HEK293 (cell line): Measurements from ENCODE around the gene PTS.

ENCODE experiments used
- CTCF ChIP-seq: fragments of 450-650 bp; formaldehyde crosslinking; IDR thresholded peaks from 2 replicates; pipeline ENCODE4 v1.5.1; 2016; ENCODE audit warnings: missing biosample characterization, missing genetic modification characterization
- KLF9 ChIP-seq: fragments of 450-650 bp; formaldehyde crosslinking; IDR thresholded peaks from 2 replicates; pipeline ENCODE4 v1.5.1; 2016; ENCODE audit warnings: missing biosample characterization, missing genetic modification characterization, low read depth
- ZBTB11 ChIP-seq: fragments of 450-650 bp; formaldehyde crosslinking; conservative IDR thresholded peaks from 2 replicates; pipeline ENCODE4 v1.5.1; 2016; ENCODE audit warnings: low read depth, missing biosample characterization, missing genetic modification characterization
- ZFP37 ChIP-seq: fragments of 450-650 bp; formaldehyde crosslinking; IDR thresholded peaks from 2 replicates; pipeline ENCODE4 v1.5.1; 2016; ENCODE audit warnings: missing biosample characterization, missing genetic modification characterization
- ZNF311 ChIP-seq: fragments of 450-650 bp; formaldehyde crosslinking; IDR thresholded peaks from 2 replicates; pipeline ENCODE4 v1.5.1; 2017; ENCODE audit warnings: missing biosample characterization, missing genetic modification characterization, borderline replicate concordance
- ZNF561 ChIP-seq: fragments of 450-650 bp; IDR thresholded peaks from 2 replicates; pipeline ENCODE4 v1.5.1; 2018; ENCODE audit warnings: missing biosample characterization, missing genetic modification characterization, borderline replicate concordance
- ZNF621 ChIP-seq: fragments of 450-650 bp; formaldehyde crosslinking; IDR thresholded peaks from 2 replicates; pipeline ENCODE4 v1.5.1; 2017; ENCODE audit warnings: missing biosample characterization, missing genetic modification characterization
- ZNF645 ChIP-seq: fragments of 450-650 bp; formaldehyde crosslinking; IDR thresholded peaks from 2 replicates; pipeline ENCODE4; 2016; ENCODE audit warnings: missing biosample characterization, missing genetic modification characterization
- ZNF692 ChIP-seq: fragments of 450-650 bp; formaldehyde crosslinking; IDR thresholded peaks from 2 replicates; pipeline ENCODE4 v1.5.1; 2016; ENCODE audit warnings: missing biosample characterization, missing genetic modification characterization
- ZNF777 ChIP-seq: fragments of 450-650 bp; formaldehyde crosslinking; IDR thresholded peaks from 2 replicates; pipeline ENCODE4 v1.5.1; 2017; ENCODE audit warnings: missing biosample characterization, missing genetic modification characterization, borderline replicate concordance
- ZNF785 ChIP-seq: fragments of 450-650 bp; formaldehyde crosslinking; IDR thresholded peaks from 2 replicates; pipeline ENCODE4 v1.5.1; 2016; ENCODE audit warnings: missing biosample characterization, missing genetic modification characterization
- ZNF830 ChIP-seq: fragments of 450-650 bp; IDR thresholded peaks from 2 replicates; pipeline ENCODE4 v1.5.0; 2018; ENCODE audit warnings: missing biosample characterization, missing genetic modification characterization, low read depth, mild to moderate bottlenecking, moderate library complexity
- TF ChIP-seq, protein P1 (sequence below): fragments of 450-650 bp; formaldehyde crosslinking; IDR thresholded peaks from 2 replicates; pipeline ENCODE4 v1.5.1; 2016; ENCODE audit warnings: missing biosample characterization, missing genetic modification characterization
- TF ChIP-seq, protein P2 (sequence below): fragments of 450-650 bp; formaldehyde crosslinking; IDR thresholded peaks from 2 replicates; pipeline ENCODE4 v1.5.1; 2016; ENCODE audit warnings: missing biosample characterization, missing genetic modification characterization

DNA sequence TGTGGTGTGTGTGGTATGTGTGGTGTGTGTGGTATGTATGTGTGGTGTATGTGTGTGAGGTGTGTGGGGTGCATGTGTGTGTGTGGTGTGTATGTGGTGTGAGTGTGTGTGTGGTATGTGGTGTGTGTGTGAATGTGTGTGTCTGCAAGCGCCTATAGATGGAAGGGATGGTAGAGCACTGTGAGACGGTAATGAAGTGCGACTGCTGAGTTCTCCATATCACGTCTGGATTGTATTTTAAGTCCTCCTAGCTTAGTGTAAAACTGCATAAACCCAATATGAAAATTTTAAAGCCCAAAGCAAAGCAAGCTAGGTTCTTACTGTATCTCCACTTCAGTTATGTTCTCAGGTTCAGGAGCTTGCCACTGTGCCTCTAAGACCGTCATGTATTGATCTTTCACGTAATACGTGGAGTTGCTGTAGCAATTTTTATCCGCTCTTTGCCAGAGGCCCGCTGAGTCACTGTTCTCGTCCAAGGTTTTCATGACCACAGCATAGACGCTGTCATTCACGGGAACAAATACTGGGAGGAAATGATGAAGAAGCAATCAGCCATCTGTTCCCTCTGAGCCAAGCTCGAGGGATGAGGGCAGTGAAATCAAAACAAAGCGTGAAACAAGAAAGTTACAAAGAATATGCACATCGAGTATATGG, 29.0 kb downstream of the PTS start:
- no peak for TF ChIP-seq CTCF (tag by site-specific recombination)
- no peak for TF ChIP-seq ZNF777 (tag by site-specific recombination)
- TF ChIP-seq, protein P1, sequence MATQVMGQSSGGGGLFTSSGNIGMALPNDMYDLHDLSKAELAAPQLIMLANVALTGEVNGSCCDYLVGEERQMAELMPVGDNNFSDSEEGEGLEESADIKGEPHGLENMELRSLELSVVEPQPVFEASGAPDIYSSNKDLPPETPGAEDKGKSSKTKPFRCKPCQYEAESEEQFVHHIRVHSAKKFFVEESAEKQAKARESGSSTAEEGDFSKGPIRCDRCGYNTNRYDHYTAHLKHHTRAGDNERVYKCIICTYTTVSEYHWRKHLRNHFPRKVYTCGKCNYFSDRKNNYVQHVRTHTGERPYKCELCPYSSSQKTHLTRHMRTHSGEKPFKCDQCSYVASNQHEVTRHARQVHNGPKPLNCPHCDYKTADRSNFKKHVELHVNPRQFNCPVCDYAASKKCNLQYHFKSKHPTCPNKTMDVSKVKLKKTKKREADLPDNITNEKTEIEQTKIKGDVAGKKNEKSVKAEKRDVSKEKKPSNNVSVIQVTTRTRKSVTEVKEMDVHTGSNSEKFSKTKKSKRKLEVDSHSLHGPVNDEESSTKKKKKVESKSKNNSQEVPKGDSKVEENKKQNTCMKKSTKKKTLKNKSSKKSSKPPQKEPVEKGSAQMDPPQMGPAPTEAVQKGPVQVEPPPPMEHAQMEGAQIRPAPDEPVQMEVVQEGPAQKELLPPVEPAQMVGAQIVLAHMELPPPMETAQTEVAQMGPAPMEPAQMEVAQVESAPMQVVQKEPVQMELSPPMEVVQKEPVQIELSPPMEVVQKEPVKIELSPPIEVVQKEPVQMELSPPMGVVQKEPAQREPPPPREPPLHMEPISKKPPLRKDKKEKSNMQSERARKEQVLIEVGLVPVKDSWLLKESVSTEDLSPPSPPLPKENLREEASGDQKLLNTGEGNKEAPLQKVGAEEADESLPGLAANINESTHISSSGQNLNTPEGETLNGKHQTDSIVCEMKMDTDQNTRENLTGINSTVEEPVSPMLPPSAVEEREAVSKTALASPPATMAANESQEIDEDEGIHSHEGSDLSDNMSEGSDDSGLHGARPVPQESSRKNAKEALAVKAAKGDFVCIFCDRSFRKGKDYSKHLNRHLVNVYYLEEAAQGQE = no peak
- no peak for TF ChIP-seq KLF9
- TF ChIP-seq ZNF311 (tag by site-specific recombination) = no peak
- TF ChIP-seq ZBTB11 = no peak
- no peak for TF ChIP-seq ZNF561 (tag by site-specific recombination)
- no peak for TF ChIP-seq ZNF785 (tag by site-specific recombination)
- TF ChIP-seq ZNF621 (tag by site-specific recombination) = no peak
- TF ChIP-seq ZNF830 (tag by site-specific recombination) = no peak
- TF ChIP-seq, protein P2, sequence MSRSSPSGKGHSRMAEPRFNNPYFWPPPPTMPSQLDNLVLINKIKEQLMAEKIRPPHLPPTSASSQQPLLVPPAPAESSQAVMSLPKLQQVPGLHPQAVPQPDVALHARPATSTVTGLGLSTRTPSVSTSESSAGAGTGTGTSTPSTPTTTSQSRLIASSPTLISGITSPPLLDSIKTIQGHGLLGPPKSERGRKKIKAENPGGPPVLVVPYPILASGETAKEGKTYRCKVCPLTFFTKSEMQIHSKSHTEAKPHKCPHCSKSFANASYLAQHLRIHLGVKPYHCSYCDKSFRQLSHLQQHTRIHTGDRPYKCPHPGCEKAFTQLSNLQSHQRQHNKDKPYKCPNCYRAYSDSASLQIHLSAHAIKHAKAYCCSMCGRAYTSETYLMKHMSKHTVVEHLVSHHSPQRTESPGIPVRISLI (tag by site-specific recombination) = no peak
- no peak for TF ChIP-seq ZNF692 (tag by site-specific recombination)
- TF ChIP-seq ZNF645 (tag by site-specific recombination) = no peak
- TF ChIP-seq ZFP37 = no peak
